HCT116 (cell line): ENCODE measurements around the gene PEBP1. TPM values are rescaled to one million over a fixed set of nuclear protein-coding genes. Genes with fewer than 3 reads are reported as not detected.

ENCODE experiments used
- ATAC-seq: fragments of 200-7000 bp; cut with Tn5 transposase; 2 replicates; pipeline ENCODE4 v1.9.1; 2020; ENCODE audit warnings: mild to moderate bottlenecking, moderate library complexity
- BruUV-seq: library from RNA; stranded (reverse); fragments of 400-500 nt; replicated peaks from 2 replicates; lab custom pipeline; 2021; lab: Mats Ljungman, UMichigan
- CTCF ChIA-PET: fragments of 300-600 bp; sonication (Branson Sonifier 250); formaldehyde crosslinking; loops from one replicate; lab custom pipeline; 2021; ENCODE audit warnings: antibody characterized with exemption; lab: Charles Lee
- POLR2A ChIA-PET: fragments of 300-600, 350-600 bp; sonication (Branson Sonifier 250); formaldehyde crosslinking; loops from one replicate; lab custom pipeline; 2021; ENCODE audit warnings: antibody characterized with exemption; lab: Charles Lee
- RAD21 ChIA-PET, 2 experiments: fragments of 300-600 bp; sonication (Branson Sonifier 250); formaldehyde crosslinking; loops; one replicate each; lab custom pipeline; 2023; ENCODE audit warnings: low total read pairs in 2 of 2; ENCODE audit not compliant: uncharacterized antibody in 2 of 2, unreplicated experiment in 2 of 2, low non-redundant PET in 1 of 2; lab: Charles Lee
- DNase-seq: peaks from one replicate; pipeline ENCODE4 v3.0.0-alpha.2; 2010; ENCODE audit warnings: low read depth, low spot score
- H2AFZ ChIP-seq: fragments of 200-600 bp; shearing (Covaris generic), sonication (generic); 2 replicates; pipeline ENCODE4 v1.6.1; 2017; ENCODE audit warnings: low read depth, mixed run types, mixed read lengths, antibody characterized with exemption, low read length; ENCODE audit not compliant: poor library complexity, severe bottlenecking
- H3K27ac ChIP-seq: 2 replicates; pipeline ENCODE4 v1.5.1; 2012; ENCODE audit warnings: low read depth, low read length
- H3K27me3 ChIP-seq: fragments of 200-600 bp; sonication (generic); 2 replicates; pipeline ENCODE4 v1.6.1; 2016; ENCODE audit warnings: mixed run types, low read length, mixed read lengths; ENCODE audit not compliant: insufficient read depth
- H3K36me3 ChIP-seq, 2 experiments: fragments of 200-500 bp in 1 of 2; fragments of 200-600 bp in 1 of 2; sonication (Bioruptor generic) in 1 of 2; sonication (generic) in 1 of 2; 2 replicates each; pipeline versions ENCODE4 v1.5.1 to v1.6.1; 2014 to 2016; ENCODE audit warnings: low read length in 2 of 2, inconsistent platforms in 1 of 2, mixed read lengths in 1 of 2, mixed run types in 1 of 2; ENCODE audit not compliant: insufficient read depth in 2 of 2, control insufficient read depth in 1 of 2
- H3K4me1 ChIP-seq, 2 experiments: fragments of 200-600 bp in 1 of 2; sonication (generic) in 1 of 2; 2 replicates each; pipeline versions ENCODE4 v1.5.1 to v1.6.1; 2012 to 2017; ENCODE audit warnings: low read length in 2 of 2, inconsistent platforms in 1 of 2, mild to moderate bottlenecking in 1 of 2, mixed read lengths in 1 of 2, mixed run types in 1 of 2, moderate library complexity in 1 of 2; ENCODE audit not compliant: insufficient read depth in 2 of 2, control insufficient read depth in 1 of 2
- H3K4me2 ChIP-seq: fragments of 200-600 bp; sonication (generic); 2 replicates; pipeline ENCODE4 v1.6.1; 2017; ENCODE audit warnings: mixed run types, low read length, mixed read lengths
- H3K4me3 ChIP-seq, 2 experiments: fragments of 200-600 bp in 1 of 2; sonication (generic) in 1 of 2; replicated peaks in 1 of 2; 2 replicates each; pipeline ENCODE4 v1.5.1; 2011 to 2016; ENCODE audit warnings: low read length in 2 of 2, control low read depth in 1 of 2, low read depth in 1 of 2, mild to moderate bottlenecking in 1 of 2, mixed read lengths in 1 of 2, mixed run types in 1 of 2
- H3K79me2 ChIP-seq: fragments of 200-600 bp; sonication (generic); 2 replicates; pipeline ENCODE4 v1.6.1; 2017; ENCODE audit warnings: mild to moderate bottlenecking, mixed run types, low read length, moderate library complexity, mixed read lengths; ENCODE audit not compliant: insufficient read depth
- H3K9ac ChIP-seq: fragments of 200-600 bp; sonication (generic); 2 replicates; pipeline ENCODE4 v1.6.1; 2016; ENCODE audit warnings: low read length, mixed read lengths
- H3K9me2 ChIP-seq: fragments of 200-600 bp; sonication (generic), shearing (Covaris generic); 2 replicates; pipeline ENCODE4 v1.6.1; 2017; ENCODE audit warnings: mixed run types, mild to moderate bottlenecking, moderate library complexity; ENCODE audit not compliant: insufficient read depth
- H3K9me3 ChIP-seq, 2 experiments: fragments of 200-500 bp in 1 of 2; fragments of 200-600 bp in 1 of 2; sonication (Bioruptor generic) in 1 of 2; sonication (generic) in 1 of 2; 2 replicates each; pipeline ENCODE4 v1.6.1; 2014 to 2017; ENCODE audit warnings: low read length in 2 of 2, mixed read lengths in 2 of 2, inconsistent platforms in 1 of 2, low read depth in 1 of 2, mild to moderate bottlenecking in 1 of 2, mixed run types in 1 of 2, moderate library complexity in 1 of 2; ENCODE audit not compliant: control insufficient read depth in 1 of 2, insufficient read depth in 1 of 2
- H4K20me1 ChIP-seq: fragments of 200-600 bp; sonication (generic), shearing (Covaris generic); 2 replicates; pipeline ENCODE4 v1.6.1; 2017; ENCODE audit warnings: mixed run types, mild to moderate bottlenecking, moderate library complexity; ENCODE audit not compliant: insufficient read depth
- CEBPB ChIP-seq: IDR thresholded peaks from 2 replicates; pipeline ENCODE4 v1.6.1; 2012; ENCODE audit warnings: low read depth
- EZH2 ChIP-seq: fragments of 200-600 bp; sonication (generic); IDR thresholded peaks from 2 replicates; pipeline ENCODE4 v1.6.1; 2017; ENCODE audit warnings: antibody characterized with exemption, mixed run types
- EZH2phosphoT487 ChIP-seq: fragments of 200-600 bp; IDR thresholded peaks from 2 replicates; pipeline ENCODE4 v1.6.1; 2018; ENCODE audit warnings: antibody characterized with exemption, borderline replicate concordance
- FOSL1 ChIP-seq: IDR thresholded peaks from 2 replicates; pipeline ENCODE4 v1.6.1; 2012; ENCODE audit warnings: low read depth
- JUND ChIP-seq: IDR thresholded peaks from 2 replicates; pipeline ENCODE4 v1.6.1; 2012
- POLR2AphosphoS5 ChIP-seq: IDR thresholded peaks from 2 replicates; pipeline ENCODE4 v1.6.1; 2011; ENCODE audit warnings: mild to moderate bottlenecking, low read depth, low read length, moderate library complexity
- RAD21 ChIP-seq: IDR thresholded peaks from 2 replicates; pipeline ENCODE4 v1.6.1; 2012; ENCODE audit warnings: low read depth, mild to moderate bottlenecking
- SIN3A ChIP-seq: IDR thresholded peaks from 2 replicates; pipeline ENCODE4 v1.6.1; 2012; ENCODE audit warnings: low read depth
- SP1 ChIP-seq: IDR thresholded peaks from 2 replicates; pipeline ENCODE4 v1.6.1; 2012; ENCODE audit warnings: low read depth
- SRF ChIP-seq: IDR thresholded peaks from 2 replicates; pipeline ENCODE4 v1.6.1; 2012; ENCODE audit warnings: low read depth
- YY1 ChIP-seq: IDR thresholded peaks from 2 replicates; pipeline ENCODE4 v1.6.1; 2011; ENCODE audit warnings: low read length, low read depth, moderate library complexity, mild to moderate bottlenecking; ENCODE audit not compliant: insufficient replicate concordance; ENCODE audit errors: extremely low read depth
- ZFX ChIP-seq: fragments of 450-650 bp; IDR thresholded peaks from 2 replicates; pipeline ENCODE4 v1.6.1; 2017
- ZNF274 ChIP-seq: fragments of 200-500 bp; sonication (Bioruptor generic); IDR thresholded peaks from 2 replicates; pipeline ENCODE4 v1.6.1; 2014; ENCODE audit warnings: mild to moderate bottlenecking, low read depth, low read length, inconsistent platforms
- intact Hi-C: fragments of 100-400 bp; cut with micrococcal nuclease; formaldehyde crosslinking; loops from 2 replicates; pipeline ENCODE4 v1.10.0; 2022
- total RNA-seq: library from RNA; stranded (reverse); gene quantifications from one replicate; pipeline ENCODE4 v1.2.1, GENCODE V29; 2021; ENCODE audit not compliant: unreplicated experiment
- TF ChIP-seq, protein P1 (sequence below), 3 experiments: fragments of 200-600 bp in 1 of 3; sonication (generic) in 1 of 3; IDR thresholded peaks in 2 of 3; conservative IDR thresholded peaks in 1 of 3; 2 replicates each; pipeline ENCODE4 v1.5.1; 2012 to 2017; ENCODE audit warnings: low read depth in 2 of 3, low read length in 2 of 3, antibody characterized with exemption in 1 of 3, borderline replicate concordance in 1 of 3, control low read depth in 1 of 3, mild to moderate bottlenecking in 1 of 3, mixed read lengths in 1 of 3, mixed run types in 1 of 3, moderate library complexity in 1 of 3; ENCODE audit not compliant: insufficient read depth in 1 of 3
- TF ChIP-seq, protein P2 (sequence below): IDR thresholded peaks from 2 replicates; pipeline ENCODE4 v1.6.1; 2012
- TF ChIP-seq, protein P3 (sequence below): IDR thresholded peaks from 2 replicates; pipeline ENCODE4 v1.6.1; 2011; ENCODE audit warnings: mild to moderate bottlenecking, low read length, moderate library complexity; ENCODE audit not compliant: insufficient replicate concordance; ENCODE audit errors: extremely low read depth

The PEBP1 gene
- total RNA-seq, 1 experiment from 2014 or later, result 220 TPM

DNA sequence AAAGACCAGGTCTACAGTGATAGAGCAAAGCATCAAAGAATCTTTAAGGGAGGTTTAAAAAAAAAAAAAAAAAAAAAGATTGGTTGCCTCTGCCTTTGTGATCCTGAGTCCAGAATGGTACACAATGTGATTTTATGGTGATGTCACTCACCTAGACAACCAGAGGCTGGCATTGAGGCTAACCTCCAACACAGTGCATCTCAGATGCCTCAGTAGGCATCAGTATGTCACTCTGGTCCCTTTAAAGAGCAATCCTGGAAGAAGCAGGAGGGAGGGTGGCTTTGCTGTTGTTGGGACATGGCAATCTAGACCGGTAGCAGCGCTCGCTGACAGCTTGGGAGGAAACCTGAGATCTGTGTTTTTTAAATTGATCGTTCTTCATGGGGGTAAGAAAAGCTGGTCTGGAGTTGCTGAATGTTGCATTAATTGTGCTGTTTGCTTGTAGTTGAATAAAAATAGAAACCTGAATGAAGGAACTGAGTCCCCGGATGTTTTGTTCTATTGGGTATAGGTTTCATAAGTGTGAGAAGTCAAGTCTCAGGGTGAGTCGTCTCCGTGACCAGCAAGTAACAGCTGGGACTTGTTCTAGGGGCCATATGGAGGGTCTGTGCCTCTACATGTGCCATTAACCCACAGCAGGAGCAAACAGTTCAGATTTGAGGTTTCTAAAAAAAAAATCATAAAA is 9.3 kb downstream of the PEBP1 start:
- H3K27ac ChIP-seq, result no peak overlapping the region
- TF ChIP-seq POLR2AphosphoS5 (no peak), ZNF274 (no peak), SP1 (no peak), SRF (no peak), EZH2 (no peak), EZH2phosphoT487 (no peak), YY1 (no peak), JUND (no peak), ZFX (no peak), SIN3A (no peak), RAD21 (no peak), FOSL1 (no peak), CEBPB (no peak)
- TF ChIP-seq, protein P1, sequence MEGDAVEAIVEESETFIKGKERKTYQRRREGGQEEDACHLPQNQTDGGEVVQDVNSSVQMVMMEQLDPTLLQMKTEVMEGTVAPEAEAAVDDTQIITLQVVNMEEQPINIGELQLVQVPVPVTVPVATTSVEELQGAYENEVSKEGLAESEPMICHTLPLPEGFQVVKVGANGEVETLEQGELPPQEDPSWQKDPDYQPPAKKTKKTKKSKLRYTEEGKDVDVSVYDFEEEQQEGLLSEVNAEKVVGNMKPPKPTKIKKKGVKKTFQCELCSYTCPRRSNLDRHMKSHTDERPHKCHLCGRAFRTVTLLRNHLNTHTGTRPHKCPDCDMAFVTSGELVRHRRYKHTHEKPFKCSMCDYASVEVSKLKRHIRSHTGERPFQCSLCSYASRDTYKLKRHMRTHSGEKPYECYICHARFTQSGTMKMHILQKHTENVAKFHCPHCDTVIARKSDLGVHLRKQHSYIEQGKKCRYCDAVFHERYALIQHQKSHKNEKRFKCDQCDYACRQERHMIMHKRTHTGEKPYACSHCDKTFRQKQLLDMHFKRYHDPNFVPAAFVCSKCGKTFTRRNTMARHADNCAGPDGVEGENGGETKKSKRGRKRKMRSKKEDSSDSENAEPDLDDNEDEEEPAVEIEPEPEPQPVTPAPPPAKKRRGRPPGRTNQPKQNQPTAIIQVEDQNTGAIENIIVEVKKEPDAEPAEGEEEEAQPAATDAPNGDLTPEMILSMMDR (IDR thresholded peaks at IDR 0.05 in 2 of 3, conservative IDR thresholded peaks at IDR 0.05 in 1 of 3; ENCODE audit: borderline replicate concordance in 1 of 3, insufficient read depth in 1 of 3, low read depth in 2 of 3, low read length in 2 of 3), result no peak
- TF ChIP-seq, protein P2, sequence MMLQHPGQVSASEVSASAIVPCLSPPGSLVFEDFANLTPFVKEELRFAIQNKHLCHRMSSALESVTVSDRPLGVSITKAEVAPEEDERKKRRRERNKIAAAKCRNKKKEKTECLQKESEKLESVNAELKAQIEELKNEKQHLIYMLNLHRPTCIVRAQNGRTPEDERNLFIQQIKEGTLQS, result no peak
- TF ChIP-seq, protein P3, sequence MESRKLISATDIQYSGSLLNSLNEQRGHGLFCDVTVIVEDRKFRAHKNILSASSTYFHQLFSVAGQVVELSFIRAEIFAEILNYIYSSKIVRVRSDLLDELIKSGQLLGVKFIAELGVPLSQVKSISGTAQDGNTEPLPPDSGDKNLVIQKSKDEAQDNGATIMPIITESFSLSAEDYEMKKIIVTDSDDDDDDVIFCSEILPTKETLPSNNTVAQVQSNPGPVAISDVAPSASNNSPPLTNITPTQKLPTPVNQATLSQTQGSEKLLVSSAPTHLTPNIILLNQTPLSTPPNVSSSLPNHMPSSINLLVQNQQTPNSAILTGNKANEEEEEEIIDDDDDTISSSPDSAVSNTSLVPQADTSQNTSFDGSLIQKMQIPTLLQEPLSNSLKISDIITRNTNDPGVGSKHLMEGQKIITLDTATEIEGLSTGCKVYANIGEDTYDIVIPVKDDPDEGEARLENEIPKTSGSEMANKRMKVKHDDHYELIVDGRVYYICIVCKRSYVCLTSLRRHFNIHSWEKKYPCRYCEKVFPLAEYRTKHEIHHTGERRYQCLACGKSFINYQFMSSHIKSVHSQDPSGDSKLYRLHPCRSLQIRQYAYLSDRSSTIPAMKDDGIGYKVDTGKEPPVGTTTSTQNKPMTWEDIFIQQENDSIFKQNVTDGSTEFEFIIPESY, result no peak
- BruUV-seq, result TSS peak; percentile 91
- H3K36me3 ChIP-seq, result peaks cover 20 to 36% of the 10 kb centered on the region in 2 experiments
- H3K9ac ChIP-seq, result no peak overlapping the region
- no peak overlapping the region for H3K4me3 ChIP-seq
- H3K4me2 ChIP-seq, result no peak overlapping the region
- H2AFZ ChIP-seq, result no peak overlapping the region
- DNase-seq (no peak), ATAC-seq (no peak)
- H3K79me2 ChIP-seq, result peaks cover 16% of the 10 kb centered on the region; the same call in 1 of the 2 replicates
- H4K20me1 ChIP-seq, result no peaks in the 10 kb centered on the region
- RAD21 ChIA-PET, result no interaction called here
- intact Hi-C loops, result no loop called here
- POLR2A ChIA-PET, result no interaction called here
- no peaks in the 10 kb centered on the region for H3K4me1 ChIP-seq
- CTCF ChIA-PET, result no interaction called here
- no peaks in the 10 kb centered on the region for H3K9me3 ChIP-seq
- H3K9me2 ChIP-seq, result no peaks in the 10 kb centered on the region
- H3K27me3 ChIP-seq, result no peaks in the 10 kb centered on the region
